Measurements from ENCODE around the gene INTS11. TPM values are rescaled to one million over a fixed set of nuclear protein-coding genes. Genes with fewer than 3 reads are reported as not detected.

Gene INTS11
- total RNA-seq, 1 donor from 2014 or later = 84.8 TPM

- peak overlapping the region; percentile 97 for H3K4me2 ChIP-seq (ENCODE audit: low read length)
These were observed 36.2 kb upstream of the INTS11 start for GRCh38 chr1:1360506-1361169.

GRCh38 chr1:1359664-1360468 lies 35.4 kb upstream of the INTS11 start:
- peaks cover 49% of the 10 kb centered on the region for H3K4me1 ChIP-seq (ENCODE audit: insufficient read depth, low read length)
- H3K9me3 Mint-ChIP-seq (ENCODE audit: unreplicated experiment) = no peaks in the 10 kb centered on the region
- no peak for FAIRE-seq
- peak overlapping the region; percentile 83 for H3K4me3 ChIP-seq (ENCODE audit: insufficient read depth, low read depth, low read length)
- H3K36me3 Mint-ChIP-seq (ENCODE audit: low read depth, unreplicated experiment) = peaks cover 4% of the 10 kb centered on the region
- peaks cover 28% of the 10 kb centered on the region for H3K79me2 ChIP-seq (ENCODE audit: insufficient read depth, low read length)
- H3K9ac ChIP-seq (ENCODE audit: low read length) = peak overlapping the region; percentile 95
- peak overlapping the region; percentile 77 for H3K4me3 Mint-ChIP-seq (ENCODE audit: unreplicated experiment)
- peaks cover 24% of the 10 kb centered on the region for H3K4me1 Mint-ChIP-seq (ENCODE audit: low read depth, unreplicated experiment)
- H3K36me3 ChIP-seq (ENCODE audit: insufficient read depth, low read length) = no peaks in the 10 kb centered on the region
- H3K27ac ChIP-seq (ENCODE audit: low read depth, low read length) = peak overlapping the region; percentile 96
- peaks cover 13% of the 10 kb centered on the region for H4K20me1 ChIP-seq (ENCODE audit: insufficient read depth, low read length)
- H3K27ac Mint-ChIP-seq (ENCODE audit: unreplicated experiment) = peak overlapping the region; percentile 97
- H2AFZ ChIP-seq (ENCODE audit: low read depth, low read length) = no peak overlapping the region
- H3K27me3 ChIP-seq (ENCODE audit: insufficient read depth, low read length) = no peaks in the 10 kb centered on the region
- H3K27me3 Mint-ChIP-seq (ENCODE audit: low read depth, unreplicated experiment) = no peaks in the 10 kb centered on the region
- peak overlapping the region; percentile 97 for H3K4me2 ChIP-seq (ENCODE audit: low read length)
- DNase-seq (ENCODE audit: low read depth) = peak; percentile 78
- no peaks in the 10 kb centered on the region for H3K9me3 ChIP-seq (ENCODE audit: insufficient read depth, low read depth, low read length)
- TF ChIP-seq CTCF (IDR thresholded peaks at IDR 0.05; ENCODE audit: insufficient read depth, low read depth, low read length) = no peak

More at GRCh38 chr1:1360506-1361169, 36.2 kb upstream of the INTS11 start:
- FAIRE-seq = peak; percentile 41
- Histone ChIP-seq H4K20me1 (ENCODE audit: insufficient read depth, low read length) (peaks cover 13% of the 10 kb centered on the region), H3K27me3 (ENCODE audit: insufficient read depth, low read length) (no peaks in the 10 kb centered on the region), H3K4me3 (ENCODE audit: insufficient read depth, low read depth, low read length) (peak overlapping the region; percentile 8), H3K79me2 (ENCODE audit: insufficient read depth, low read length) (peaks cover 24% of the 10 kb centered on the region), H3K27ac (ENCODE audit: low read depth, low read length) (peak overlapping the region; percentile 96), H3K36me3 (ENCODE audit: insufficient read depth, low read length) (no peaks in the 10 kb centered on the region), H3K9ac (ENCODE audit: low read length) (peak overlapping the region; percentile 95), H3K4me1 (ENCODE audit: insufficient read depth, low read length) (peaks cover 49% of the 10 kb centered on the region), H3K9me3 (ENCODE audit: insufficient read depth, low read depth, low read length) (no peaks in the 10 kb centered on the region), H2AFZ (ENCODE audit: low read depth, low read length) (no peak overlapping the region)
- peak; percentile 95 for DNase-seq (ENCODE audit: low read depth)
- Mint-ChIP-seq H3K36me3 (ENCODE audit: low read depth, unreplicated experiment) (peaks cover 4% of the 10 kb centered on the region), H3K4me1 (ENCODE audit: low read depth, unreplicated experiment) (peaks cover 24% of the 10 kb centered on the region), H3K27ac (ENCODE audit: unreplicated experiment) (peak overlapping the region; percentile 81), H3K27me3 (ENCODE audit: low read depth, unreplicated experiment) (no peaks in the 10 kb centered on the region), H3K9me3 (ENCODE audit: unreplicated experiment) (no peaks in the 10 kb centered on the region), H3K4me3 (ENCODE audit: unreplicated experiment) (peak overlapping the region; percentile 17)
- TF ChIP-seq EZH2 (IDR thresholded peaks at IDR 0.05; ENCODE audit: insufficient read depth, low read length) (no peak), CTCF (IDR thresholded peaks at IDR 0.05; ENCODE audit: insufficient read depth, low read depth, low read length) (no peak)

All from astrocyte (in vitro differentiated cells and primary cell).